WTC11 (cell line): ENCODE data around the gene LIPI. TPM values are rescaled to one million over a fixed set of nuclear protein-coding genes. Genes with fewer than 3 reads are reported as not detected.
"Not testable (repeated sequence)": the region's sequence is repeated elsewhere in the genome, so short reads cannot be mapped to it uniquely, and the experiment has no call there.

Experiments
- ATAC-seq: fragments of 200-7000 bp; cut with Tn5 transposase; 2 replicates; pipeline ENCODE4 v1.10.0; 2021; ENCODE audit warnings: mild to moderate bottlenecking, moderate library complexity
- CTCF ChIA-PET: fragments of 300-600 bp; sonication (Branson Sonifier 250); formaldehyde crosslinking; loops from one replicate; lab custom pipeline; 2021; ENCODE audit warnings: antibody characterized with exemption; lab: Charles Lee
- POLR2A ChIA-PET: fragments of 350-600 bp; sonication (Branson Sonifier 250); formaldehyde crosslinking; loops from one replicate; lab custom pipeline; 2021; ENCODE audit warnings: antibody characterized with exemption; lab: Charles Lee
- DNase-seq: peaks from one replicate; pipeline ENCODE4 v3.0.0; 2021; ENCODE audit warnings: low spot score
- H3K27ac Mint-ChIP-seq: 2 replicates; pipeline ENCODE4 v1.8.0; 2021; ENCODE audit warnings: mixed read lengths
- H3K27me3 Mint-ChIP-seq: 2 replicates; pipeline ENCODE4 v1.8.0; 2021; ENCODE audit warnings: low read depth, mild to moderate bottlenecking, moderate library complexity, mixed read lengths
- H3K36me3 Mint-ChIP-seq: 2 replicates; pipeline ENCODE4 v1.8.0; 2021; ENCODE audit warnings: mixed read lengths
- H3K4me1 Mint-ChIP-seq: 2 replicates; pipeline ENCODE4 v1.8.0; 2022; ENCODE audit warnings: mixed read lengths
- H3K4me3 Mint-ChIP-seq: 2 replicates; pipeline ENCODE4 v1.8.0; 2021; ENCODE audit warnings: mild to moderate bottlenecking, moderate library complexity, mixed read lengths
- H3K9me3 Mint-ChIP-seq: 2 replicates; pipeline ENCODE4 v1.8.0; 2021; ENCODE audit warnings: mixed read lengths
- FOXK1 ChIP-seq: sonication (generic); formaldehyde crosslinking; IDR thresholded peaks from 2 replicates; pipeline ENCODE4 v1.8.0; 2022; ENCODE audit warnings: mild to moderate bottlenecking, moderate library complexity, missing genetic modification reagents
- GRHL2 ChIP-seq: fragments of 250-450 bp; sonication (Bioruptor Pico); IDR thresholded peaks from 2 replicates; pipeline ENCODE4 v1.8.0; 2022; ENCODE audit warnings: mild to moderate bottlenecking, moderate library complexity; ENCODE audit not compliant: insufficient replicate concordance, severe bottlenecking
- HMGA2 ChIP-seq: fragments of 250-450 bp; sonication (Bioruptor Pico); IDR thresholded peaks from 2 replicates; pipeline ENCODE4 v1.4.0; 2021; ENCODE audit warnings: mild to moderate bottlenecking, moderate library complexity
- IRF2 ChIP-seq: sonication (generic); formaldehyde crosslinking; IDR thresholded peaks from 2 replicates; pipeline ENCODE4 v1.8.0; 2022; ENCODE audit warnings: low read depth, missing genetic modification reagents, borderline replicate concordance
- JUN ChIP-seq: sonication (generic); formaldehyde crosslinking; IDR thresholded peaks from 2 replicates; pipeline ENCODE4 v1.8.0; 2023; ENCODE audit warnings: mild to moderate bottlenecking, missing genetic modification reagents
- KAT7 ChIP-seq: sonication (generic); formaldehyde crosslinking; IDR thresholded peaks from 2 replicates; pipeline ENCODE4 v1.8.1; 2023; ENCODE audit warnings: missing genetic modification reagents, mild to moderate bottlenecking, borderline replicate concordance
- OVOL2 ChIP-seq: fragments of 250-450 bp; sonication (Bioruptor Pico); IDR thresholded peaks from 2 replicates; pipeline ENCODE4 v1.9.0; 2021; ENCODE audit warnings: mild to moderate bottlenecking, borderline replicate concordance
- PRRX2 ChIP-seq: fragments of 250-450 bp; sonication (Bioruptor Pico); IDR thresholded peaks from 2 replicates; pipeline ENCODE4 v1.8.0; 2021; ENCODE audit warnings: mild to moderate bottlenecking
- ZNF263 ChIP-seq: sonication (generic); formaldehyde crosslinking; IDR thresholded peaks from 2 replicates; pipeline ENCODE4 v1.8.1; 2022; ENCODE audit warnings: low read depth, mild to moderate bottlenecking, moderate library complexity, missing genetic modification reagents
- ZNF671 ChIP-seq: fragments of 250-450 bp; sonication (Bioruptor Pico); IDR thresholded peaks from 2 replicates; pipeline ENCODE4 v1.8.0; 2021; ENCODE audit warnings: mild to moderate bottlenecking
- total RNA-seq: library from RNA; stranded (reverse); gene quantifications from 3 replicates; pipeline ENCODE4 v1.2.3, GENCODE V29; 2021
- TF ChIP-seq, protein P1 (sequence below): sonication (generic); formaldehyde crosslinking; conservative IDR thresholded peaks from 2 replicates; pipeline ENCODE4 v1.8.1; 2023; ENCODE audit warnings: mild to moderate bottlenecking, low read depth, missing genetic modification reagents, moderate library complexity
- TF ChIP-seq, protein P2 (sequence below): sonication (generic); formaldehyde crosslinking; IDR thresholded peaks from 2 replicates; pipeline ENCODE4 v1.8.0; 2023; ENCODE audit warnings: mild to moderate bottlenecking, missing genetic modification reagents
- TF ChIP-seq, protein P3 (sequence below): sonication (generic); formaldehyde crosslinking; IDR thresholded peaks from 2 replicates; pipeline ENCODE4 v1.8.1; 2022; ENCODE audit warnings: low read depth, missing genetic modification reagents, borderline replicate concordance
- TF ChIP-seq, protein P4 (sequence below): fragments of 250-450 bp; sonication (Bioruptor Pico); IDR thresholded peaks from 2 replicates; pipeline ENCODE4 v1.9.0; 2021; ENCODE audit warnings: mild to moderate bottlenecking
- TF ChIP-seq, protein P5 (sequence below): fragments of 250-450 bp; sonication (Bioruptor Pico); IDR thresholded peaks from 2 replicates; pipeline ENCODE4 v1.9.0; 2021; ENCODE audit warnings: moderate library complexity, mild to moderate bottlenecking, inconsistent platforms, borderline replicate concordance
- TF ChIP-seq, protein P6 (sequence below): sonication (generic); formaldehyde crosslinking; IDR thresholded peaks from 2 replicates; pipeline ENCODE4 v1.8.1; 2022; ENCODE audit warnings: missing genetic modification reagents, borderline replicate concordance

The LIPI gene
- total RNA-seq, 1 experiment from 2014 or later, result not detected

DNA sequence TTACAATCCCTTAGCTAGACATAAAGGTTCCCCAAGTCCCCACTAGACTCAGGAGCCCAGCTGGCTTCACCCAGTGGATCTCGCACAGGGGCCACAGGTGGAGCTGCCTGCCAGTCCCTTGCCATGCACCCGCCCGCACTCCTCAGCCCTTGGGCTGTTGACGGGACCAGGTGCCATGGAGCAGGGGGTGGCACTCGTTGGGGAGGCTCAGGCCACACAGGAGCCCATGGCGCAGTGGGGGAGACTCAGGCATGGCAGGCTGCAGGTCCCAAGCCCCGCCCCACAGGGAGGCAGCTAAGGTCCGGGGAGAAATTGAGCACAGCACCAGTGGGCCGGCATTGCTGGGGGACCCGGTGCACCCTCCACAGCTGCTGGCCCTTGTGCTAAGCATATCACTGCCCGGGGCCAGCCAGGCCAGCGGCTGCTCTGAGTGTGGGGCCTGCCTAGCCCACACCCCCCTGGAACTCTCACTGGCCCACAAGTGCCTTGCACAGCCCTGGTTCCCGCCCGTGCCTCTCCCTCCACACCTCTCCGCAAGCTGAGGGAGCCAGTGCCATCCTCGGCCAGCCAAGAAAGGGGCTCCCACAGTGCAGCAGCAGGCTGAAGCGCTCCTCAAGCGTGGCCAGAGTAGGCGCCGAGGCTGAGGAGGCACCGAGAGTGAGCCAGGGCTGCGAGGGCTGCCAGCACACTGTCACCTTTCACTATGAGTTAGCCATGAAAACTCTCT, 117.8 kb downstream of the LIPI start (continued):
- TF ChIP-seq, protein P1, sequence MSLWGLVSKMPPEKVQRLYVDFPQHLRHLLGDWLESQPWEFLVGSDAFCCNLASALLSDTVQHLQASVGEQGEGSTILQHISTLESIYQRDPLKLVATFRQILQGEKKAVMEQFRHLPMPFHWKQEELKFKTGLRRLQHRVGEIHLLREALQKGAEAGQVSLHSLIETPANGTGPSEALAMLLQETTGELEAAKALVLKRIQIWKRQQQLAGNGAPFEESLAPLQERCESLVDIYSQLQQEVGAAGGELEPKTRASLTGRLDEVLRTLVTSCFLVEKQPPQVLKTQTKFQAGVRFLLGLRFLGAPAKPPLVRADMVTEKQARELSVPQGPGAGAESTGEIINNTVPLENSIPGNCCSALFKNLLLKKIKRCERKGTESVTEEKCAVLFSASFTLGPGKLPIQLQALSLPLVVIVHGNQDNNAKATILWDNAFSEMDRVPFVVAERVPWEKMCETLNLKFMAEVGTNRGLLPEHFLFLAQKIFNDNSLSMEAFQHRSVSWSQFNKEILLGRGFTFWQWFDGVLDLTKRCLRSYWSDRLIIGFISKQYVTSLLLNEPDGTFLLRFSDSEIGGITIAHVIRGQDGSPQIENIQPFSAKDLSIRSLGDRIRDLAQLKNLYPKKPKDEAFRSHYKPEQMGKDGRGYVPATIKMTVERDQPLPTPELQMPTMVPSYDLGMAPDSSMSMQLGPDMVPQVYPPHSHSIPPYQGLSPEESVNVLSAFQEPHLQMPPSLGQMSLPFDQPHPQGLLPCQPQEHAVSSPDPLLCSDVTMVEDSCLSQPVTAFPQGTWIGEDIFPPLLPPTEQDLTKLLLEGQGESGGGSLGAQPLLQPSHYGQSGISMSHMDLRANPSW, result no peak
- no peak for TF ChIP-seq KAT7

DNA sequence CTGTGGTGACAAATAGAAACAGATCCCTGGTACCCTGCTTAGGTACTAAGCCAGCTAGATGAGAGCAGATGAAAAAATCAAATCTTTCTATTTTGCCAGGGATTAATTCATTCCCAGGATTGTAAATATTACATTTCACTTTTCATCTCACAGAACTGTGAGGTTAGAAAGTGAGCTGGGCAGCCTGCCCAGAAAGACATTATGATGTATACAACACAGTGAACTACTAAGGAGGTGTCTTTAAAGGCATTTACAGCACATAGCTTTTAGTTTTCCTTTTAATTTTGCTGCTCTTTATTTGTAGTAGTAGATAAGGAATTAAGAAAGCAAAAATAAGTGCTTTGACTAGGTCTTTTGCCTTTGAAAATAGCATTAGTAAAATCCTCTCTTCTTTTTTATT, 120.6 kb downstream of the LIPI start:
- not testable (repeated sequence) for ATAC-seq, H3K4me1 Mint-ChIP-seq

DNA sequence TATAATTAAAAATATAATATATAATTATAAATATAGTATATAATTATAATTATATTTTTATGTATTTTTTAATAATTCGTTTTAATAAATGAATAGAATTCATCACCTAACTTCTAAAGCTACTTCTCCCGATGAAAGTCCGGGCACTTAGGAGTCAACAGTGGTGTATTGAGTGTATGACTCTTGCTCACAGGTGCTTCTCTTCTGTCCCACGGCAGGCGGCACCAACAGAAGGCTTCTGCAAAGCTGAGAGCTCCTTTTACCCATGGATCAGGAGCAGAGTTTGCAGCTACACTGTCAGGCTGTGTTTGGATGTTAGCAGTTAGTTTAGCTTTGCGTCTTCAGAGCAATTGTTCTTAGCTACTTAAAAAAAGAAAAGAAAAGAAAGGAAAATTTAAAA, 122.4 kb downstream of the LIPI start:
- DNase-seq (no peak), ATAC-seq (no peak)
- H3K27ac Mint-ChIP-seq, result no peak overlapping the region
- peaks cover 12% of the 10 kb centered on the region; the same call in 1 of the 2 replicates for H3K9me3 Mint-ChIP-seq
- CTCF ChIA-PET, result no interaction called here
- TF ChIP-seq HMGA2 (CRISPR knock-in tag) (peak; percentile 44; the same call in 1 of the 2 replicates), IRF2 (CRISPR knock-in tag) (no peak), ZNF263 (CRISPR knock-in tag) (no peak), JUN (CRISPR knock-in tag) (no peak), ZNF671 (CRISPR knock-in tag) (no peak)
- POLR2A ChIA-PET, result no interaction called here
- no peaks in the 10 kb centered on the region for H3K27me3 Mint-ChIP-seq
- peaks cover 26% of the 10 kb centered on the region for H3K36me3 Mint-ChIP-seq
- H3K4me1 Mint-ChIP-seq, result no peaks in the 10 kb centered on the region
- H3K4me3 Mint-ChIP-seq, result no peak overlapping the region

More for the DNA sequence above, 120.6 kb downstream of the LIPI start:
- peaks cover 23% of the 10 kb centered on the region for H3K36me3 Mint-ChIP-seq
- CTCF ChIA-PET, H3K27me3 Mint-ChIP-seq, H3K27ac Mint-ChIP-seq, POLR2A ChIA-PET, H3K4me3 Mint-ChIP-seq, DNase-seq: not testable (repeated sequence)
- peaks cover 12% of the 10 kb centered on the region; the same call in 1 of the 2 replicates for H3K9me3 Mint-ChIP-seq

DNA sequence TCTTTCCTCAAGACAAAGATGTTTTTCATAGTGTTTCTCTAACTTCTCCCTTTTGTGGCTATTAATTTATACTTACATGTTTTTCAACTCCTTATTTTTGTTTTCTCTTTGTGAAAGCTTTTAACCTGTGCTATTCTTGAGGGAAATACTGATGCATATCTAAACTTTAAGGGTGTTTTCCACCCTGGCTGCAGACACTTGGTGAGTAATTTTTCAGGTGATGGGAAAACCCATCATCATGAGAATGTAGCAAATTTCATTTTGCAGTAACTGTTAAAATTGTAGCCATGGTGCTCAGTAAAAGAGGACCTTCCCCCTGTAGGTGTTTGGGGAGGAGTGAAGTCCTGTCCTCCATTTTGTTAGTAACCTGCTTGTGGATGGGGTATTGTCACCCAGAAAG, 124.2 kb downstream of the LIPI start:
- H3K27me3 Mint-ChIP-seq, result no peaks in the 10 kb centered on the region
- ChIA-PET CTCF (no interaction called here), POLR2A (no interaction called here)
- no peak for ATAC-seq
- no peak overlapping the region for H3K4me3 Mint-ChIP-seq
- H3K27ac Mint-ChIP-seq, result no peak overlapping the region
- peaks cover 2% of the 10 kb centered on the region; the same call in 1 of the 2 replicates for H3K9me3 Mint-ChIP-seq
- peaks cover 16% of the 10 kb centered on the region for H3K36me3 Mint-ChIP-seq
- no peak for DNase-seq
- no peaks in the 10 kb centered on the region for H3K4me1 Mint-ChIP-seq
- TF ChIP-seq GRHL2 (CRISPR knock-in tag) (no peak), FOXK1 (CRISPR knock-in tag) (no peak), OVOL2 (no peak), PRRX2 (CRISPR knock-in tag) (no peak)
- TF ChIP-seq, protein P2, sequence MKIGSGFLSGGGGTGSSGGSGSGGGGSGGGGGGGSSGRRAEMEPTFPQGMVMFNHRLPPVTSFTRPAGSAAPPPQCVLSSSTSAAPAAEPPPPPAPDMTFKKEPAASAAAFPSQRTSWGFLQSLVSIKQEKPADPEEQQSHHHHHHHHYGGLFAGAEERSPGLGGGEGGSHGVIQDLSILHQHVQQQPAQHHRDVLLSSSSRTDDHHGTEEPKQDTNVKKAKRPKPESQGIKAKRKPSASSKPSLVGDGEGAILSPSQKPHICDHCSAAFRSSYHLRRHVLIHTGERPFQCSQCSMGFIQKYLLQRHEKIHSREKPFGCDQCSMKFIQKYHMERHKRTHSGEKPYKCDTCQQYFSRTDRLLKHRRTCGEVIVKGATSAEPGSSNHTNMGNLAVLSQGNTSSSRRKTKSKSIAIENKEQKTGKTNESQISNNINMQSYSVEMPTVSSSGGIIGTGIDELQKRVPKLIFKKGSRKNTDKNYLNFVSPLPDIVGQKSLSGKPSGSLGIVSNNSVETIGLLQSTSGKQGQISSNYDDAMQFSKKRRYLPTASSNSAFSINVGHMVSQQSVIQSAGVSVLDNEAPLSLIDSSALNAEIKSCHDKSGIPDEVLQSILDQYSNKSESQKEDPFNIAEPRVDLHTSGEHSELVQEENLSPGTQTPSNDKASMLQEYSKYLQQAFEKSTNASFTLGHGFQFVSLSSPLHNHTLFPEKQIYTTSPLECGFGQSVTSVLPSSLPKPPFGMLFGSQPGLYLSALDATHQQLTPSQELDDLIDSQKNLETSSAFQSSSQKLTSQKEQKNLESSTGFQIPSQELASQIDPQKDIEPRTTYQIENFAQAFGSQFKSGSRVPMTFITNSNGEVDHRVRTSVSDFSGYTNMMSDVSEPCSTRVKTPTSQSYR (CRISPR knock-in tag), result no peak
- TF ChIP-seq, protein P3, sequence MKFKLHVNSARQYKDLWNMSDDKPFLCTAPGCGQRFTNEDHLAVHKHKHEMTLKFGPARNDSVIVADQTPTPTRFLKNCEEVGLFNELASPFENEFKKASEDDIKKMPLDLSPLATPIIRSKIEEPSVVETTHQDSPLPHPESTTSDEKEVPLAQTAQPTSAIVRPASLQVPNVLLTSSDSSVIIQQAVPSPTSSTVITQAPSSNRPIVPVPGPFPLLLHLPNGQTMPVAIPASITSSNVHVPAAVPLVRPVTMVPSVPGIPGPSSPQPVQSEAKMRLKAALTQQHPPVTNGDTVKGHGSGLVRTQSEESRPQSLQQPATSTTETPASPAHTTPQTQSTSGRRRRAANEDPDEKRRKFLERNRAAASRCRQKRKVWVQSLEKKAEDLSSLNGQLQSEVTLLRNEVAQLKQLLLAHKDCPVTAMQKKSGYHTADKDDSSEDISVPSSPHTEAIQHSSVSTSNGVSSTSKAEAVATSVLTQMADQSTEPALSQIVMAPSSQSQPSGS (CRISPR knock-in tag), result no peak
- TF ChIP-seq, protein P4, sequence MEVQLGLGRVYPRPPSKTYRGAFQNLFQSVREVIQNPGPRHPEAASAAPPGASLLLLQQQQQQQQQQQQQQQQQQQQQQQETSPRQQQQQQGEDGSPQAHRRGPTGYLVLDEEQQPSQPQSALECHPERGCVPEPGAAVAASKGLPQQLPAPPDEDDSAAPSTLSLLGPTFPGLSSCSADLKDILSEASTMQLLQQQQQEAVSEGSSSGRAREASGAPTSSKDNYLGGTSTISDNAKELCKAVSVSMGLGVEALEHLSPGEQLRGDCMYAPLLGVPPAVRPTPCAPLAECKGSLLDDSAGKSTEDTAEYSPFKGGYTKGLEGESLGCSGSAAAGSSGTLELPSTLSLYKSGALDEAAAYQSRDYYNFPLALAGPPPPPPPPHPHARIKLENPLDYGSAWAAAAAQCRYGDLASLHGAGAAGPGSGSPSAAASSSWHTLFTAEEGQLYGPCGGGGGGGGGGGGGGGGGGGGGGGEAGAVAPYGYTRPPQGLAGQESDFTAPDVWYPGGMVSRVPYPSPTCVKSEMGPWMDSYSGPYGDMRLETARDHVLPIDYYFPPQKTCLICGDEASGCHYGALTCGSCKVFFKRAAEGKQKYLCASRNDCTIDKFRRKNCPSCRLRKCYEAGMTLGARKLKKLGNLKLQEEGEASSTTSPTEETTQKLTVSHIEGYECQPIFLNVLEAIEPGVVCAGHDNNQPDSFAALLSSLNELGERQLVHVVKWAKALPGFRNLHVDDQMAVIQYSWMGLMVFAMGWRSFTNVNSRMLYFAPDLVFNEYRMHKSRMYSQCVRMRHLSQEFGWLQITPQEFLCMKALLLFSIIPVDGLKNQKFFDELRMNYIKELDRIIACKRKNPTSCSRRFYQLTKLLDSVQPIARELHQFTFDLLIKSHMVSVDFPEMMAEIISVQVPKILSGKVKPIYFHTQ (CRISPR knock-in tag), result no peak
- TF ChIP-seq, protein P5, sequence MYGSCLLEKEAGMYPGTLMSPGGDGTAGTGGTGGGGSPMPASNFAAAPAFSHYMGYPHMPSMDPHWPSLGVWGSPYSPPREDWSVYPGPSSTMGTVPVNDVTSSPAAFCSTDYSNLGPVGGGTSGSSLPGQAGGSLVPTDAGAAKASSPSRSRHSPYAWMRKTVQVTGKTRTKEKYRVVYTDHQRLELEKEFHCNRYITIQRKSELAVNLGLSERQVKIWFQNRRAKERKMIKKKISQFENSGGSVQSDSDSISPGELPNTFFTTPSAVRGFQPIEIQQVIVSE (CRISPR knock-in tag), result no peak
- TF ChIP-seq, protein P6, sequence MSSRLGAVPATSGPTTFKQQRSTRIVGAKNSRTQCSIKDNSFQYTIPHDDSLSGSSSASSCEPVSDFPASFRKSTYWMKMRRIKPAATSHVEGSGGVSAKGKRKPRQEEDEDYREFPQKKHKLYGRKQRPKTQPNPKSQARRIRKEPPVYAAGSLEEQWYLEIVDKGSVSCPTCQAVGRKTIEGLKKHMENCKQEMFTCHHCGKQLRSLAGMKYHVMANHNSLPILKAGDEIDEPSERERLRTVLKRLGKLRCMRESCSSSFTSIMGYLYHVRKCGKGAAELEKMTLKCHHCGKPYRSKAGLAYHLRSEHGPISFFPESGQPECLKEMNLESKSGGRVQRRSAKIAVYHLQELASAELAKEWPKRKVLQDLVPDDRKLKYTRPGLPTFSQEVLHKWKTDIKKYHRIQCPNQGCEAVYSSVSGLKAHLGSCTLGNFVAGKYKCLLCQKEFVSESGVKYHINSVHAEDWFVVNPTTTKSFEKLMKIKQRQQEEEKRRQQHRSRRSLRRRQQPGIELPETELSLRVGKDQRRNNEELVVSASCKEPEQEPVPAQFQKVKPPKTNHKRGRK (CRISPR knock-in tag), result no peak
